Astrocyte of the spinal cord (primary cell): ENCODE data around the gene TCEANC2.
"Not testable (repeated sequence)": the region's sequence is repeated elsewhere in the genome, so short reads cannot be mapped to it uniquely, and the experiment has no call there.

ENCODE experiments used
- DNase-seq: peaks from one replicate; pipeline ENCODE4 v3.0.0; 2011; ENCODE audit warnings: low read depth, low spot score
- H3K4me3 ChIP-seq: 2 replicates; pipeline ENCODE4 v1.5.1; 2011; ENCODE audit warnings: low read depth, mild to moderate bottlenecking, low read length, moderate library complexity
- CTCF ChIP-seq: IDR thresholded peaks from 2 replicates; pipeline ENCODE4 v1.5.1; 2012; ENCODE audit warnings: low read depth, mild to moderate bottlenecking, low read length, inconsistent platforms
- in situ Hi-C: cut with HindIII; loops from 2 replicates; pipeline ENCODE4 v1.10.0; 2017; ENCODE audit warnings: low sequenced_read_pairs

The TCEANC2 gene

DNA sequence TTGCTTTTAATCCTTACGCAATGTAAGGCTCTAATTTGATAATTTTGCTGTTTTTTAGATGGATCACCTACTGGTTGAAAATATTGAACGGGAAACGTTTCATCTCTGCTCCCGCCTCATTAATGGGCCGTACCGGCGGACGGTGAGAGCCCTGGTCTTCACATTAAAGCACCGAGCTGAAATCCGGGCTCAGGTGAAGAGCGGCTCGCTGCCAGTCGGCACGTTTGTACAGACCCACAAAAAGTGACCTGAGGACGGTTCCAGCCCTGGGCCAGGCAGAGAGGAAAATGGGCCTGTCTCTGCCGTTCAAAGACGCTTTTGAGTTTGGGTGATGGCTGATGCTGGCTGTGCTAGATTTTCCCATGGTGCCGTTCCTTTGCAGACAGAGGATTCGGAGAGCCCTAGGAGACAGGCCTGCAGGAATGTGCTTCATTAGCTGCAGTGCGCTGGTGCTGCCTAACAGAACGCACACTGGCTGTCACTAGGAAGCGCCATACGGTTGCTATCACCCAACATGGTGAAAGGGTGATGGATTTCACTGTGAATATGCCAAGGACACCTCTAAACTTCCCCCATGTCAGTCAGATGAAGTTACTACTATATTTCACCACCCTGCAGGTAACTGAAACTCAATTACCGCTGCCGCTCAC is 42.9 kb downstream of the TCEANC2 start:
- no peak for DNase-seq
- in situ Hi-C loops = no loop called here
- no peak overlapping the region for H3K4me3 ChIP-seq
- TF ChIP-seq CTCF = no peak

GRCh38 chr1:54096877-54097240 is 43.5 kb downstream of the TCEANC2 start:
- H3K4me3 ChIP-seq = no peak overlapping the region
- DNase-seq = no peak
- no peak for TF ChIP-seq CTCF
- in situ Hi-C loops = no loop called here

GRCh38 chr1:54099061-54099610 is 45.7 kb downstream of the TCEANC2 start:
- in situ Hi-C loops = no loop called here
- no peak for DNase-seq
- TF ChIP-seq CTCF = no peak

GRCh38 chr1:54100500-54100899 is 47.1 kb downstream of the TCEANC2 start:
- in situ Hi-C loops = no loop called here
- no peak for TF ChIP-seq CTCF
- H3K4me3 ChIP-seq = no peak overlapping the region
- DNase-seq = no peak

More at GRCh38 chr1:54099061-54099610, 45.7 kb downstream of the TCEANC2 start:
- H3K4me3 ChIP-seq = no peak overlapping the region

DNA sequence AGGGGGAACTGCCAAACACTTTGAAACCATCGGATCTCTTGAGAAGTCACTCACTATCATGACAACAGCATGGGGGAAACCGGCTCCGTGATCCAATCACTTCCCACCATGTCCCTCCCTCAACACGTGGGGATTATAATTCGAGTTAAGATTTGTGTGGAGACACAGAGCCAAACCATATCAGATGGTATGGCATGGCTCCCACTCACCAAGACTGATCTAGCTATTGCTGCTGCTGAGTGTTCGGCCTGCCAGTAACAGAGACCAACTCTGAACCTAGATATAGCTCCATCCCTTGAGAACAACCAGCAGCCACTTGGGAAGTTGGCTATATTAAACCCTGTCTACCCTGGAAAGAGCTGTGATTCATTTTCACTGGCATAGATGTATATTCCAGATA is 50.0 kb downstream of the TCEANC2 start:
- TF ChIP-seq CTCF = no peak
- H3K4me3 ChIP-seq = no peak overlapping the region
- no peak for DNase-seq
- in situ Hi-C loops = no loop called here

GRCh38 chr1:54104613-54105012 is 51.2 kb downstream of the TCEANC2 start:
- in situ Hi-C loops, H3K4me3 ChIP-seq, DNase-seq: not testable (repeated sequence)

DNA sequence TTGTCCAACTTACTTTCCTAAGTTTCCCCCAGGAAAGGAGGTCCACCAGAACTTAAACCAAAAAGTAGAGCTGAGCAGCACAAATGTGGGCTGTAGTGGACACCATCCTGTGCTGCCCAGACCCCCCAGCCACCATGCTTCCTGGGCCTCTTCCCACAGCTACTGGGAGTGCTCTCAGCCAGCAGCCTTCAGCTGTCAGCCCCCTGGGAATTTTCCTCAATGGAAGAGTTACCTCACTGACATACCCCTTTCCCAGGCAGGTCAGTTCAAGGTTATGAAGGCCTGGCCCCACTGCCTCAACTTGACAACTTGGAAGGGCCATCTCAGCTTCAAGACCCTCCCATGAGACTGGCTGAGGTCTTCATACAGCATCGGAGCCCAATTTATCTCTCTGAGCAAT is 51.7 kb downstream of the TCEANC2 start:
- in situ Hi-C loops = no loop called here
- DNase-seq = no peak
- no peak overlapping the region for H3K4me3 ChIP-seq
- TF ChIP-seq CTCF = no peak
